NB4 (cell line): ENCODE data around the gene CACNA1F.

ENCODE experiments used
- DNase-seq: peaks from one replicate; pipeline ENCODE4 v3.0.0; 2010; ENCODE audit warnings: low read depth
- H3K4me3 ChIP-seq: one replicate; pipeline ENCODE4 v1.5.1; 2011; ENCODE audit warnings: mild to moderate bottlenecking, low read depth, low read length, moderate library complexity
- MYC ChIP-seq: IDR thresholded peaks from 2 replicates; pipeline ENCODE4 v1.6.1; 2011; ENCODE audit warnings: low read depth, low read length
- POLR2A ChIP-seq: IDR thresholded peaks from 2 replicates; pipeline ENCODE4 v1.6.1; 2011; ENCODE audit warnings: mild to moderate bottlenecking; ENCODE audit not compliant: insufficient read length; ENCODE audit errors: extremely low read depth
- TF ChIP-seq, protein P1 (sequence below): IDR thresholded peaks from one replicate; pipeline ENCODE4 v1.5.1; 2012; ENCODE audit warnings: low read depth, low read length
- TF ChIP-seq, protein P2 (sequence below): IDR thresholded peaks from 2 replicates; pipeline ENCODE4 v1.6.1; 2011; ENCODE audit warnings: low read depth, low read length

CACNA1F gene

DNA sequence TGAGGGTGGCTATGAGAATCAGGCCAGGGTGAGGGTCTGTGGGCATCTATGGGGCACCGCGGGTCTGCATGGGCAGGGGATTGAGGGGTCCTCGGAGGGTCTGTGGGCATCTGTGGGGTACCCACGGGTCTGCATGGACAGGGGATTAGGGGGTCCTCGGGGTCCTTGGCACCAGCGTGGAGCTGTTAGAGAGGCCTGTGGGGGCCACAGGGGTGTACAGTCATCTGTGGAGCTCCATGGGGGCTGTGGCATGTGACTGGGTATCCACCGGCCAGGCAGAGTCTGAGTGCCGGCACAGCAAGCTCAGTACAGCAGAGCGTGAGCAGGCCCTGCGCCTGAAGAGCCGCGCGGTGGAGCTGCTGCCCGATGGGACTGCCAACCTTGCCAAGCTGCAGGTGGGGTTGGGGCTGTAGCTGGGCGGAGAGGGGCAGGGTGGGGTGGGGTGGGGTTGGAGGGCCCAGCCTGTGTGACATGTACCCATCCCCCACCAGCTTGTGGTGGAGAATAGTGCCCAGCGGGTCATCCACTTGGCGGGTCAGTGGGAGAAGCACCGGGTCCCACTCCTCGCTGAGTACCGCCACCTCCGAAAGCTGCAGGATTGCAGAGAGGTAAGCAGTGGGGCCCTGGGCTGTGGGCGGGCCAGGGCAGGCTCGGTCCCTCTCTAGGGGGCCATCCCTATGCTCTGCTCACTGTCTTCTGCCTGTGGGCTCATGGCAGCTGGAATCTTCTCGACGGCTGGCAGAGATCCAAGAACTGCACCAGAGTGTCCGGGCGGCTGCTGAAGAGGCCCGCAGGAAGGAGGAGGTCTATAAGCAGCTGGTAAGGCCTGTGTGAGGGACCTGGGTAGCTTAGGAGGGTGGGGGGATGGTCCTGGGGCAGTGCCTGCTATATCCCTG lies 15.0 kb upstream of the CACNA1F start:
- DNase-seq: no peak
- TF ChIP-seq, protein P1, sequence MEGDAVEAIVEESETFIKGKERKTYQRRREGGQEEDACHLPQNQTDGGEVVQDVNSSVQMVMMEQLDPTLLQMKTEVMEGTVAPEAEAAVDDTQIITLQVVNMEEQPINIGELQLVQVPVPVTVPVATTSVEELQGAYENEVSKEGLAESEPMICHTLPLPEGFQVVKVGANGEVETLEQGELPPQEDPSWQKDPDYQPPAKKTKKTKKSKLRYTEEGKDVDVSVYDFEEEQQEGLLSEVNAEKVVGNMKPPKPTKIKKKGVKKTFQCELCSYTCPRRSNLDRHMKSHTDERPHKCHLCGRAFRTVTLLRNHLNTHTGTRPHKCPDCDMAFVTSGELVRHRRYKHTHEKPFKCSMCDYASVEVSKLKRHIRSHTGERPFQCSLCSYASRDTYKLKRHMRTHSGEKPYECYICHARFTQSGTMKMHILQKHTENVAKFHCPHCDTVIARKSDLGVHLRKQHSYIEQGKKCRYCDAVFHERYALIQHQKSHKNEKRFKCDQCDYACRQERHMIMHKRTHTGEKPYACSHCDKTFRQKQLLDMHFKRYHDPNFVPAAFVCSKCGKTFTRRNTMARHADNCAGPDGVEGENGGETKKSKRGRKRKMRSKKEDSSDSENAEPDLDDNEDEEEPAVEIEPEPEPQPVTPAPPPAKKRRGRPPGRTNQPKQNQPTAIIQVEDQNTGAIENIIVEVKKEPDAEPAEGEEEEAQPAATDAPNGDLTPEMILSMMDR: no peak
- TF ChIP-seq MYC: no peak
- no peak for TF ChIP-seq POLR2A
- TF ChIP-seq, protein P2, sequence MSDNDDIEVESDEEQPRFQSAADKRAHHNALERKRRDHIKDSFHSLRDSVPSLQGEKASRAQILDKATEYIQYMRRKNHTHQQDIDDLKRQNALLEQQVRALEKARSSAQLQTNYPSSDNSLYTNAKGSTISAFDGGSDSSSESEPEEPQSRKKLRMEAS: no peak
- H3K4me3 ChIP-seq: no peak overlapping the region

DNA sequence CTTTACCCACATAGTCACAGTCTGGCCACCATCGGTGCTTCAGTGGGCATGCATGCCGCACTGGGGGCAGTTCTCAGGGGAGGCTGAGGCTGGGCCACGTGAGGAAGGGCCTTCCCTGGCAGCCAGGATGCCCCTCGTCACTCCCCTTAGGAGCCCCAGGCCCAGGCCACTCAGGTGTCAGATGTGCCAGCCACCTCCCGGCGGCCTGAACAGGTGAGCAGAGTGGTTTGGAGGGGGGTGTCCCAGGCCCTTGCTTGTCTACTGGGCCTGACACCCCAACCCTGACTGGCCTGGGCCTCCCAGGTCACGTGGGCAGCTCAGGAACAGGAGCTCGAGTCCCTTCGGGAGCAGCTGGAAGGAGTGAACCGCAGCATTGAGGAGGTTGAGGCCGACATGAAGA lies 14.2 kb upstream of the CACNA1F start:
- DNase-seq: no peak
- TF ChIP-seq, protein P1: no peak
- H3K4me3 ChIP-seq: no peak overlapping the region

DNA sequence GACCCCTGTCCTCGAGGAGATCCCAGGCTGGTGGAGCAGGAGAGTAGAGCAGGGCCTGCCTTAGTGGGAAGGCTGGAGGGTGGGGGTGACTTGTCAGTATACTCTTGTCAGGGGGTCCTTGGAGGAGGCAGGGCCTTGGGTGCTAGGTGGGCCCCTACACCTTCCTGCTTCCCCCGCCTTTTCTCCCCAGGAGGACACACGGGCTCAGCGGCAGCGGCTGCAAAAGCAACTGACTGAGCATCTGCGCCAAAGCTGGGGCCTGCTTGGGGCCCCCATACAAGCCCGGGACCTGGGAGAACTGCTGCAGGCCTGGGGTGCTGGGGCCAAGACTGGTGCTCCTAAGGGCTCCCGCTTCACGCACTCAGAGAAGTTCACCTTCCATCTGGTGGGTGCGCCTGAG lies 13.4 kb upstream of the CACNA1F start:
- TF ChIP-seq POLR2A: no peak
- TF ChIP-seq, protein P1: no peak
- no peak for TF ChIP-seq MYC
- TF ChIP-seq, protein P2: no peak
- H3K4me3 ChIP-seq: no peak overlapping the region
- no peak for DNase-seq

DNA sequence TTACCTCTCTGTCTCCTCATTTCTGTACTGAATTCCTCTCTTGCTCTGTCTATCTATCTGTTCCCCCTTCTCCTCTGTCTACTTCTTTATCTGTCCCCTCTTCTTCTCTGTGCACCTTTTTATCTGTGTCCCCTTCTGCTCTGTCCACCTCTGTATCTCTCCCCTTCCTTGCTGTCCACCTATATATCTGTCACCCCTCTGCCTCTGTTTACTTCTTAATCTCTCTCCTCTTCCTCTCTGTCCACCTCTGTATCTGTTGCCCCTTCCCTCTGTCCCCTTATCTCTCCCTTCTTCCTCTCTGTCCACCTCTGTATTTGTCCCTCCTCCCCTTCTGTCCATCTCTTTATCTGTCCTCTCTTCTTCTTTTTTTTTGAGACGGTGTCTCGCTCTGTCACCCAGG lies 11.1 kb upstream of the CACNA1F start:
- H3K4me3 ChIP-seq: no peak overlapping the region
- no peak for DNase-seq
- TF ChIP-seq MYC (no peak), POLR2A (no peak)
- TF ChIP-seq, protein P1: no peak
- TF ChIP-seq, protein P2: no peak

GRCh38 chrX:49243166-49243565 lies 10.0 kb upstream of the CACNA1F start:
- DNase-seq: no peak
- no peak overlapping the region for H3K4me3 ChIP-seq
- TF ChIP-seq MYC (no peak), POLR2A (no peak)
- TF ChIP-seq, protein P1: no peak
- TF ChIP-seq, protein P2: no peak
